Testis (tissue), 3 donors: Measurements from ENCODE around the gene MYO1E. TPM values are rescaled to one million over a fixed set of nuclear protein-coding genes. Genes with fewer than 3 reads are reported as not detected.
A peak's percentile ranks its signal among the peaks of the same experiment; 100 is the strongest.

Source experiments
- DNase-seq: peaks from one replicate; pipeline ENCODE4 v3.0.0-alpha.2; 2019
- H3K27ac ChIP-seq, 2 donors: fragments of 200-600 bp; sonication (generic); one replicate each; pipeline ENCODE4 v1.5.1; 2019
- H3K27me3 ChIP-seq: fragments of 200-600 bp; sonication (generic); one replicate; pipeline ENCODE4 v1.5.1; 2019
- H3K36me3 ChIP-seq: fragments of 200-600 bp; sonication (generic); one replicate; pipeline ENCODE4 v1.5.1; 2017; ENCODE audit warnings: low read depth; ENCODE audit errors: missing control alignments
- H3K4me1 ChIP-seq: fragments of 200-600 bp; sonication (generic); one replicate; pipeline ENCODE4 v1.5.1; 2019
- H3K4me3 ChIP-seq, 2 donors: fragments of 200-600 bp; sonication (generic); one replicate each; pipeline ENCODE4 v1.5.1; 2017 to 2019
- H3K9me3 ChIP-seq: fragments of 200-600 bp; sonication (generic); one replicate; pipeline ENCODE4 v1.5.1; 2017
- CTCF ChIP-seq, 3 experiments: fragments of 450-650 bp in 2 of 3; fragments of 200-600 bp in 1 of 3; sonication (generic) in 1 of 3; IDR thresholded peaks; one replicate each; pipeline ENCODE4 v1.5.1; 2016 to 2019; ENCODE audit warnings: antibody characterized with exemption in 3 of 3, mild to moderate bottlenecking in 2 of 3, moderate library complexity in 1 of 3
- POLR2A ChIP-seq: fragments of 450-650 bp; IDR thresholded peaks from one replicate; pipeline ENCODE4 v1.6.1; 2017; ENCODE audit warnings: antibody characterized with exemption, mild to moderate bottlenecking, moderate library complexity
- WGBS, 2 donors: methylation state at CpG; one replicate each; pipeline ENCODE4 v1.1.5; 2018; 5-methylcytosine and 5-hydroxymethylcytosine counted together
- intact Hi-C: fragments of 100-400 bp; cut with DNase I; formaldehyde crosslinking; loops from one replicate; pipeline ENCODE4 v1.15.1; 2023; ENCODE audit warnings: low total_unique reads
- polyA plus RNA-seq: library from polyadenylated mRNA; stranded (reverse); fragments of 350-450 nt; fragmentation: Illumina TruSeq; extraction: RNeasy Lipid Tissue Mini Kit (QIAGEN cat#74804); gene quantifications from one replicate; pipeline ENCODE4 v1.2.3, GENCODE V29; 2014; ENCODE audit warnings: low read depth, low replicate concordance; ENCODE audit not compliant: insufficient read depth
- total RNA-seq, 2 donors: library from RNA; depleted of rRNA; stranded (reverse); fragments of >200 nt; gene quantifications; one replicate each; pipeline ENCODE4 v1.2.3, GENCODE V29; 2016

The MYO1E gene
- total and polyA plus RNA-seq, 3 donors from 2014 or later = 14.3 to 23.4 (median 22.5) TPM

- intact Hi-C loops = no loop called here
- Histone ChIP-seq H3K27ac (peak within 1 kb of the TSS; percentile 43 to 63), H3K9me3 (no peaks in the 10 kb centered on the region), H3K4me3 (peak within 1 kb of the TSS; percentile 65 to 66), H3K27me3 (no peaks in the 10 kb centered on the region), H3K4me1 (peaks cover 3% of the 10 kb centered on the region), H3K36me3 (no peaks in the 10 kb centered on the region)
- DNase-seq = peak; percentile 93
- TF ChIP-seq CTCF (IDR thresholded peaks at IDR 0.05) (no peak), POLR2A (no peak)
- WGBS, 2 donors = 0 to 1% methylated on average over 33 to 55 of the region's 57 CpGs
Measured at GRCh38 chr15:59104912-59105732, 267.5 kb downstream of the MYO1E start, which contains the start of gene CCNB2. TSS of gene CCNB2 (plus strand) at chr15:59105146. CDS start at chr15:59105269, 123 bp downstream.

- Histone ChIP-seq H3K4me1 (peaks cover 3% of the 10 kb centered on the region), H3K9me3 (no peaks in the 10 kb centered on the region), H3K27me3 (no peaks in the 10 kb centered on the region), H3K27ac (peak overlapping the region; percentile 43 to 63), H3K36me3 (no peaks in the 10 kb centered on the region), H3K4me3 (peak overlapping the region; percentile 65 to 66)
- no peak for DNase-seq
- intact Hi-C loops = no loop called here
- TF ChIP-seq CTCF (IDR thresholded peaks at IDR 0.05) (no peak), POLR2A (no peak)
- 2% methylated on average over 9 of the region's 9 CpGs for WGBS, 2 donors
Measured at GRCh38 chr15:59104602-59104911, 268.1 kb downstream of the MYO1E start.

DNA sequence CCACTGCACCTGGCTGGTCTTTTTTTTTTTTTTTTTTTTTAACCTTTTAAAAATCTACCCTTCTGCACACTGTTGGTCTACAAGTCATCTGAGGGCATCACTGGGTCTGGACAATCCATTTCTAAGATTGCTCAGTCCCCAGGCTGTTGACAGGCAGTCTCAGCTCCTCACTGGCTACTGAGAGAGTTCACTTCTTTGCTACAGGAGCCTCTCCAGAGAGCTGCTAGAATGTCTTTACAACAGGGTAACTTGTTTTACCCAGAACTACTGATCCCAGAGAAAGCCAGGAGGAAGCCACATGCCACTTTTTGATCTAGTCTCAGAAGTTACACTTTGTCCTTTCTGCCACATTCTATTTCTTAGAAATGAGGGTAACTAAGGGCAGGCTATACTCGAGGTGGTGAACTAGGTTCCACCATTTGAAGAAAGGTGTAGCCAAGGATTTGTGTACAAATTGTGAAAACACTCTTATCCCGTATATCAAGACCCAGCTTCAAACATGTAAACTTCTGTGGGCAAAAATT, 273.4 kb downstream of the MYO1E start:
- WGBS, 2 donors = 63 to 82% methylated on average over 2 of the region's 2 CpGs
- Histone ChIP-seq H3K4me3 (no peak overlapping the region), H3K9me3 (no peaks in the 10 kb centered on the region), H3K4me1 (no peaks in the 10 kb centered on the region), H3K27me3 (no peaks in the 10 kb centered on the region), H3K27ac (no peak overlapping the region), H3K36me3 (no peaks in the 10 kb centered on the region)
- intact Hi-C loops = no loop called here
- TF ChIP-seq POLR2A = no peak
- no peak for TF ChIP-seq CTCF (IDR thresholded peaks at IDR 0.05)
- DNase-seq = no peak

DNA sequence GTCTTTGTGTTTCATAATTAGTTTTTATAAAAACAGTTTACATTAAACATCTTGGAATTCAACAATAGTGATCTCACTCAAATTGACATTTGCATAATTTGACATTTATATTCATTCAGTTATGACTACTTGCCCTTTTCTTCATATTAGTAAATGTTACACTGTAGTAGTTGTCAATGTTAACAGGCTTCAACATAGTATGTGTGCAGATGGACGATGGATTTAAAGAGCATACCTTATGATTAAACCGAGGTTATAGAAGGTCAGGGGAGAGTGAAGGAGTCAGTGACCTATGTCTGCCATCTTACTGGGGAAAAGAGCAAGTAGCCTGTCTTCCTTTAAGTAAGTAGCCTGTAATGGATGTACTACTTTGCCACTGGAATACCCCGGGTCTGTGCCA, 276.2 kb downstream of the MYO1E start:
- Histone ChIP-seq H3K9me3 (no peaks in the 10 kb centered on the region), H3K27me3 (no peaks in the 10 kb centered on the region), H3K4me1 (no peaks in the 10 kb centered on the region), H3K4me3 (no peak overlapping the region), H3K36me3 (no peaks in the 10 kb centered on the region), H3K27ac (no peak overlapping the region)
- intact Hi-C loops = no loop called here
- no peak for TF ChIP-seq POLR2A
- no peak for TF ChIP-seq CTCF (IDR thresholded peaks at IDR 0.05)
- no peak for DNase-seq
- WGBS, 2 donors = 85 to 90% methylated on average over 3 of the region's 3 CpGs

GRCh38 chr15:59094077-59094476, 278.6 kb downstream of the MYO1E start:
- intact Hi-C loops = no loop called here
- no peaks in the 10 kb centered on the region for H3K27me3 ChIP-seq
- H3K4me3 ChIP-seq = no peak overlapping the region
- TF ChIP-seq CTCF (IDR thresholded peaks at IDR 0.05) (no peak), POLR2A (no peak)
- H3K36me3 ChIP-seq = no peaks in the 10 kb centered on the region
- no peak overlapping the region for H3K27ac ChIP-seq
- no peaks in the 10 kb centered on the region for H3K4me1 ChIP-seq
- DNase-seq = no peak
- H3K9me3 ChIP-seq = no peaks in the 10 kb centered on the region
- WGBS, 2 donors = 95 to 98% methylated on average over 1 of the region's 1 CpG
